ENCODE results near the gene IRF4.

The IRF4 gene

DNA sequence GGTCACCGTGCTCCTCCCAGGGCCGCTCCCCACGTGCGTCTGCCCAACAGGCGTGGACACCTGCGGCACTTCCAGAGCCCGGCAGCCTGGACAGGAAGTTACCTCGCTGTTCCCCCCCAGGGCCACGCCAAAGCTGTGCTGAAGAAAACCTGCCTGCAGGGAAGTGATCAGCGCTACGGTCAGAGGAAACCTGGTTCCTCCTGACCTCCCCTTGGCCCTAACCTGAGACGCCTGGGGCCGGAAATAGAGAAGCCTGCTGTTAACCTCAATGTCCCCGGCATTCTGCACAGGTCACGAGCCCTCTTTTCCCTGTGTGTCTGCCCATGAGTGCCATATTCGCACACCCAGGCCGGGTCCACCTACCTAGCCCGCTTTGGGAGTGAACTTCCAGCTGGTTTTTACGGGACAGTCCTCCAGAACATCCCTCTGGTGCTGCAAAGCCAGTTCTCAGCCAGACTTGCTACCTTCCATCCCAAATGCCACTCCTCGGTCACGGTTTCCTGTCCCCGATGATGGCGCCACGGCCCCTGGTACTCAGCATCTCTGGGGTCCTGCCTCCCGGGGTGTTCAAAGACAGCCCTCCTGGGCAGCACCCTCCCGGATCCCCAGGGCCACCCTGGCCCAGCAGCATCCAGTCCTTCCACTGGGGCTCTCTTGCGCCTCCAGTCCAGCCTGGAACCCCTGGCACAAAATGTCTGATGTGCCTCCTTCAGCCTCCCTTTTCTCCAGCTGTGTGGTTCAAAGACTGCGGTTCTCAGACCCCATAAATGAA, 12.0 kb upstream of the IRF4 start:
- TF ChIP-seq, protein P1, sequence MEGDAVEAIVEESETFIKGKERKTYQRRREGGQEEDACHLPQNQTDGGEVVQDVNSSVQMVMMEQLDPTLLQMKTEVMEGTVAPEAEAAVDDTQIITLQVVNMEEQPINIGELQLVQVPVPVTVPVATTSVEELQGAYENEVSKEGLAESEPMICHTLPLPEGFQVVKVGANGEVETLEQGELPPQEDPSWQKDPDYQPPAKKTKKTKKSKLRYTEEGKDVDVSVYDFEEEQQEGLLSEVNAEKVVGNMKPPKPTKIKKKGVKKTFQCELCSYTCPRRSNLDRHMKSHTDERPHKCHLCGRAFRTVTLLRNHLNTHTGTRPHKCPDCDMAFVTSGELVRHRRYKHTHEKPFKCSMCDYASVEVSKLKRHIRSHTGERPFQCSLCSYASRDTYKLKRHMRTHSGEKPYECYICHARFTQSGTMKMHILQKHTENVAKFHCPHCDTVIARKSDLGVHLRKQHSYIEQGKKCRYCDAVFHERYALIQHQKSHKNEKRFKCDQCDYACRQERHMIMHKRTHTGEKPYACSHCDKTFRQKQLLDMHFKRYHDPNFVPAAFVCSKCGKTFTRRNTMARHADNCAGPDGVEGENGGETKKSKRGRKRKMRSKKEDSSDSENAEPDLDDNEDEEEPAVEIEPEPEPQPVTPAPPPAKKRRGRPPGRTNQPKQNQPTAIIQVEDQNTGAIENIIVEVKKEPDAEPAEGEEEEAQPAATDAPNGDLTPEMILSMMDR (IDR thresholded peaks at IDR 0.05; ENCODE audit: borderline replicate concordance, insufficient read depth, low read depth, low read length): no peak
- no peak overlapping the region for H3K4me3 ChIP-seq (ENCODE audit: low read depth, low read length)

DNA sequence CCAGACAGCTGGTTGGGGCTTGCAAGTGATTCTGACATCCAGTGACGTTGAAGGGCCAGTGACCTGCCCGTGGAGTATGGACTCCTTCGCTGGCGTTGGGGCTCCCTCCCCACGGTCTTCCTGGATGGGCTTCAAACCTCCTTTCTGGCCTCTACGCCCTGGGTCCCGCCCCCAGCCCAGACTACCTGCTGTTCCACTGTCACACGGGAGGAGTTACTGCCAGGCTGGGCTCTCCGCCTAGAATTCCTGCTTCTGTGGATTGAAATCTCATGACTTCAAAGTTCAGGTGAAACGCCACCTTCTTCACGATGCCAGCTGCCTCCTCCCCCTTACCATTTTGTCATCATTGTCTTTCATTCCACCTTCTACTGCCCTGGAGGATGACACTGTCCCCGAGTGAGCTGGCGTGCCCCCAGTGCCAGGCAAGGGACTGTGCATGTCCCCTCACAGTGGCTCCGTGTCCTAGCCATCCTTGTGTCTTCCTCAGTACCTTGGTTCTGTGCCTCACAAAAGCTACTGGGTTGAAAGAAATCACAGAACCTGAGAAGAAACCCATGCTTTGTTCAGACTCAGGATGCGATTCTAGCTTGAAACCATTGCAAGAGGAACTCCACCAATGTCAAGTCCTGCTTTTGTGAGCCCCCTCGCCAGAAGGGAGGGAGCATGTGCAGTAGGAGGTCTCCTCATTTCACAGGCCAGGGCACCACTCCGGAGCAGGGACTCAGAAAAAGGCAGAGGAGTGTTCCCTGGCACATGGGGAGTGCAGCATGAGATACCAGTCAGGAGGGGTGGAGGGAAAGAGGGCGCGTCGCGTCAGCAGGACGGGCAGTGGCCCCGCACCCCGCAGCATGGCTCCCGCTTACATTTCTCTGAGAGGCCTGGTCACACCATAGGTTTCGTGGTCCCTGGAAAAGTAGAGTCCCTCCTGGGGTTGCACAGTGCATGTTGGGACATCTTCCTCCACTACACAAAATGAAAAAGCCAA, 11.0 kb upstream of the IRF4 start:
- H3K4me3 ChIP-seq (ENCODE audit: low read depth, low read length): no peak overlapping the region
- TF ChIP-seq, protein P1 (IDR thresholded peaks at IDR 0.05; ENCODE audit: borderline replicate concordance, insufficient read depth, low read depth, low read length): no peak

DNA sequence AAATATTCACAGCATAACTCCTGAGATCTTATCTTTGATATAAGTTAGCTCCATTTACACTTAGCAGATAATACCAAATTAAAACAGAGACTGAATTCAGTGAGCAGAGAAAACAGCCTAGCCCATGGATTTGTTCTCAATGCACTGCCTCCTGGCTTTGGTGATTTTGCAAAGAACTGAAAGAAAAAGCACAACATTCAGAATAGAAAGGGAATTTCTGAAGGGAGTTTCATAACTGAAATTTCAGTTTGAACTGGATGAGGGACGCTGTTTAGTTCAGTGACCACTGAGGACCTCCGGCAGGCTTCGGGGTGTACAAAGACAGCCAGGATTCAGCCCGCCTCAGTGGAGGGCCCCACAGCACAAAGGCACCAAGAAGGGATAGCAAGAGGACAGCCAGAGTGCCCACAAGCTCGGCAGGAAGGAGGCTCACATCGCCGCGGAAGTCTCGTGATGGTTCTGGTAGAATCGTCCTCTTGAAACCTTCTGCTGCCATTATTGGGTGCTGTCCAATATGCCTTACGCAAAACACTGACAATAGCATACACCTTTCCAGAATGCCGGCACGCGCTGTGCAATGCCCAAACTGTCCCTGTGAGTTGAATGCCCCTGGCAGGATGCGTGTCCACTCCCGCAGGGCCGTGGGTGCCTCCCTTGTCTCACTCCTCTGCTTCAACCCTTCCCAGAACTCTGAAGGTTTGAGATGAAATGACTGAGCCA, 9.7 kb upstream of the IRF4 start:
- TF ChIP-seq, protein P1 (IDR thresholded peaks at IDR 0.05; ENCODE audit: borderline replicate concordance, insufficient read depth, low read depth, low read length): no peak
- no peak overlapping the region for H3K4me3 ChIP-seq (ENCODE audit: low read depth, low read length)

DNA sequence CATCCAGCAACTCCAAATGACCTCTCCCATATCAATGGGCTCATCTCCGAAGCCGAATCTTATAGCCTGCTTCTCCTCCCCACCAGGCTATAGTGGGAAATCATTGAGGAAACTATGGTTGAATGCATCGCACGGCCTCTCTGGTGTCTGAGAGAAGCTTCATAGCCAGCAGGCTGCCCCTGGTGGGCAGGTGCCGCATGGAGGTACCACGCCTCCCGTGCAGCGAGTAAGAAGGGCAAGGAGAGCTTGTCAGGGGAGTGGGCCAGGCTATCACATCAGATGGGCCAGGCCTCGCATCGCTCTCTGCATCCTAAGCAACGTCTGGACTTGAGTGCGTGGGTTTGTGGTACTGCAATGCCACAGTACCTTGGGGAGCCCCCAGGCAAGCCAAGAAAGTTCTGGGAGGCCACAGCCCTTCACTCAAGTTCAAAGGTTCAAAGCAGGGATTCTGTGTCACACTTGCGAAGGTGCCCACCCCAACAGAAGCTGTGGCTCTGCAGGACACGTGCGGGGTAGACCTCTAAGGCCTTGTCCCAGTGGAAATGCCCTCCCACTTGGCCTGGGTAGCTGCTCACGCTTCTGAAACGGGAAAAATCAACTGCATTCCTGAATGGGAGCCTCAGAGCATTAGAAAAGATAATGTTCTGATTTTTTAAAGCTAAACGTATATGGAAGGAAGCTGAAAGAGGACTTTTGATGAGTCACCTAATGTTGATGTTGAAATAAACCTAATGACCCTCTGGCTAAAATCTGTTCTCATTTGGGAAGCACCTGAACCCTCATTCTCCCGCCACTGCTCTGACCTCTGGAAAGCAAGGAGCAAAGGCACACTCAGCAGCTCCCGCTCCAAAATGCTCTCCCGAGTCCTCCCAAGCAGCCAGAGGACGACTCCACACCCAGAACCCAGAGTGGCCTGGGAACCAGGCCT, 8.4 kb upstream of the IRF4 start:
- TF ChIP-seq, protein P1 (IDR thresholded peaks at IDR 0.05; ENCODE audit: borderline replicate concordance, insufficient read depth, low read depth, low read length): 0 out of 2 replicates have a peak, but pooled peaks have one; percentile 6
- no peak overlapping the region for H3K4me3 ChIP-seq (ENCODE audit: low read depth, low read length)

DNA sequence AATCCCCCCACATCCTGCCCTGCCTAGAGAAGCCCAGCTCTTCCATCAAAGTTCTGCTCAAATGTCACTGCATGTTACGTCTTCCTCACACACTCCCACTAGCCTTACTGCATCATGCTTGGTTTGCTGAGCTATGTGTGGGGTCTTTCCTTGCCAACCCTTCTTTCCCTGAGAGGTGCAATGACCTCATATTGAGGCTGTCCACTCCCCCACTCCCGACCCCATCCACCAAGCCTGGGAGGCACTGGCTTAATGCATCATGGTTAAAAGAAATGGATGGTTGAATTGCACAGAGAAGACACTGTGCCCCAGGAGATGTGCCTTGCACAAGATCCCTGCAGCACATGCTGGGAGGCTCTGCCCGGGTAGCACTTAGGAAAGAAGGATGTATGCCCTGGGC, 7.7 kb upstream of the IRF4 start:
- no peak overlapping the region for H3K4me3 ChIP-seq (ENCODE audit: low read depth, low read length)
- TF ChIP-seq, protein P1 (IDR thresholded peaks at IDR 0.05; ENCODE audit: borderline replicate concordance, insufficient read depth, low read depth, low read length): no peak

DNA sequence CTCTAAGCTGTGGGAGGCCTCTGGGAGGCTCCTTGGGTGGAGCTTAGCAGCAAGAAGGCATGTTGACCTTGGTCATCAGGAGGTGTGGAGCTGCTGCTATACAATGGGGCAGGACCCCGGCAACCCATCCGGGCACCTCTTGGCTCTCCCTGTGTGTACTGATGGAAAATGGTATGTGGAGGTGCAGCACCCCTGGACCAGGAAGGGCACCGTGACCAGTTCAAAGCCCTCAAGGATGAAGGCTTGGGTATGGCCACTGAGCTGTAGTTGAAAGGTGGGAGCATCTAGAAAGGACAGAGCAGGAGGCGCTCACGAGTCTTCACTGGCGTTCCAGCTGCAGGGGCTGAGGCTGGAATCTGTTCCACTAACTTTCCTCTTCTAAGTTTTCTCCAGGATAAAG, 6.7 kb upstream of the IRF4 start:
- no peak overlapping the region for H3K4me3 ChIP-seq (ENCODE audit: low read depth, low read length)
- TF ChIP-seq, protein P1 (IDR thresholded peaks at IDR 0.05; ENCODE audit: borderline replicate concordance, insufficient read depth, low read depth, low read length): no peak
